D341Med (cell line): ENCODE data around the gene FLT3.
"Not testable (repeated sequence)": the region's sequence is repeated elsewhere in the genome, so short reads cannot be mapped to it uniquely, and the experiment has no call there.

Experiments used
- DNase-seq: peaks from one replicate; pipeline ENCODE4 v3.0.0; 2012; ENCODE audit warnings: low spot score

Gene FLT3

DNA sequence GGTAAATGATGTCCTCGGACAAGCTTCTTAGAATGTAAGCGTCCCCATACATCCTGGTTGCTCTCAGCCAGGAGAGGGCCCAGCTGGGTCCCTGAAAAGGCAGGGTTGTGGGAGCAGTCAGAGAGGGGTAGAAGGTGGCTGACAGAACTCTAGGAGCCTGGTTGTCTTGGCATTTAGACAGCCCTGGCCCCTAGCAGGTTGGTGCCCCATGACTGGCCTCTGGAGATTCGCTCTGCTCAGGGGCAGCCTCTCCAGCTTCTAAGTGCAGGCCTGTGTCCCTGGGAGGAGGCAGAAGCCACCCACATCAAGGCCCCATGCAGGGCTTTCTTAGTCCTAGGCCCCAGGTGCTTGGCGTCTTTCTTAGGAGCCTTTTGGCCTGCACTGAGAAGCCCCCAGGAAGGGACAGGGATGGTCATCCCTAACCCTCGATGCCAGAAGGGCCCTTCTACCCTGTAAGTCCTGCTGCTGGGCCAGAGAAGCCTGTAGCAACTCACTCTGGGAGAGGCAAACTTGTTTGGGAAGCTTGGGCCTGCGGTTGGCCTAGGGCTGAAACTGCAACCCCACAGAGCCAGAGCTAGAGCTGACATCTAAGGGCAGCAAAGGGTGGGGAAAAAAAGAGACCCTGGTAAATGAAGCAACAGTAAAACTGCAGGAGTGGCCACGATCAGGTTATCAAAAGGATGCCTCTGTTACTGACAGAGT is 128.4 kb downstream of the FLT3 start:
- no peak for DNase-seq

DNA sequence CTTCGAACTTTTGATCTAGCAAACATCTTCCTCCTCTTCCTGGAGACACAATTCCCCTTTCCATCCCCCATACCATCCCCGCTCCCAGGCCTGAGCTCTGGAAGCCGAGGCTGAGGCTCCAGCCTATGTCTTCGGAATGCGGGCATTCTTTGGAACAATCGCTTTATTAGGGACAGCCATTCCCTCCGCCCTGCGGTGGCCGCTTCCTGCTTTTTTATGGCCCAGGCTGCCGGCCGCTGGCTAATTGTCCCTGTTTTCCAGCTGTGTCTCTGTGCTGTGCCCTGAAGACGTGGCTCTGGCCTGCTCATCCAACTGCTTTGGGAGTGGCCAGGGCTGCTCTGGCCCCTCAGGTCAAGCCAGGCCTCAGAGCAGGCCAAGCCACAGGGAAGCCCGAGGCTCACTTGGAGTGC is 129.1 kb downstream of the FLT3 start:
- no peak for DNase-seq

DNA sequence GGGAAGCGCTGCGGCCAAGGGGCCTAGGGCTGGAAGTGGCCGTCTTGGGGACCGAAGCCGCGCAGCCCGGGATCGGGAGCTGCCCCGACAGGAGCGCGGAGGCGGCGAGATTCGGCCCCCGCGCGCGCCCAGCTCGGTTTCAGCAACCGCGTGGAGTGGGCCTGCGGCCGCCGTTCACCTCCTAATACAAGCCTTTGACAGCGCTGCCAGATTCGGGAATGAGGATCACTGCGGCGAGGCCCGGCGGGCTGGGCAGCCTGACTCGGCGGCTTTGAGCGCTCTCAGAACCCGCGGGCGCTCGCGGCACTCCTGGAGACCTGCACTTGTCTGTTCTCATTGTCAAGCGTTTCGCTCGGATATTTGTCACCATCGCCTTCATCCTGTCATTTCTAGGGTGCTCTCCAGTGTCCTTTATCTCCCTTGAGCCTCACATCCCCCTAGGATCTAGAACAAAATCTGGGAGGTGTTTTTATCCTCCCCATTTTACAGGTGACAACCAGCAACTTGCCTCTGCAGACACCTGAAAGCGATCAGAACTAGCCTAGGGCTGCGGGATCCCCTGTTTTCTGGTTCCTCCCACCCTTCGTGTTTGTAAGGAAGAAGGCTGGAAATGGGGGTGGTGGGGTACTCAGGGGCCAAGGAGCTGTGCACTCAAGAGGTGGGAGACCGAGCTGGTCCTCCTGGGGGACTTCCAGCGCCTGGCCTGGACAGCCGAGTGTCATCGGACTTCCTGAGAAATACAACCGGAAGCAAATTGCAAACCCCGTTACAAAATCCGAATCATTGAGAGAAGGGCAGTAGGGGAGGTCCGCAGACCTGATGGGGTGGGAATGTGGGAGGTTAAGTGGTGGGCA is 129.8 kb downstream of the FLT3 start:
- no peak for DNase-seq

DNA sequence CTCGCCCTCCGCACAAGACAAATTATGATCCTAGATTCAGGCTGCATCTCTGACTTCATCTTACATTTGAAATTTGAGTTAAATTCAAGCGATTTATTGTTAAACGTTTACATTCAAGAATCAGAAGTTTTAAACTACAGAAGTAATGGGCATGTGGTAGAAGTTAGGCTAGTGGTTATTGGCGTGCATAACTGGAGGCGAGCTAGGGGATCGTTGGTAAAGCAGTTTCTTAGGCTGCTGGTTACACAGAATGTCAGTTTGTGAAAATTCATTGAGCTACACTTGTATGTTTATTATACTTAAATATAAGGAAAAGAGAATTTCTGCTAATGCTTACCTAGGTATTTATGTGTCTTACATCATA is 130.5 kb downstream of the FLT3 start:
- DNase-seq: no peak

DNA sequence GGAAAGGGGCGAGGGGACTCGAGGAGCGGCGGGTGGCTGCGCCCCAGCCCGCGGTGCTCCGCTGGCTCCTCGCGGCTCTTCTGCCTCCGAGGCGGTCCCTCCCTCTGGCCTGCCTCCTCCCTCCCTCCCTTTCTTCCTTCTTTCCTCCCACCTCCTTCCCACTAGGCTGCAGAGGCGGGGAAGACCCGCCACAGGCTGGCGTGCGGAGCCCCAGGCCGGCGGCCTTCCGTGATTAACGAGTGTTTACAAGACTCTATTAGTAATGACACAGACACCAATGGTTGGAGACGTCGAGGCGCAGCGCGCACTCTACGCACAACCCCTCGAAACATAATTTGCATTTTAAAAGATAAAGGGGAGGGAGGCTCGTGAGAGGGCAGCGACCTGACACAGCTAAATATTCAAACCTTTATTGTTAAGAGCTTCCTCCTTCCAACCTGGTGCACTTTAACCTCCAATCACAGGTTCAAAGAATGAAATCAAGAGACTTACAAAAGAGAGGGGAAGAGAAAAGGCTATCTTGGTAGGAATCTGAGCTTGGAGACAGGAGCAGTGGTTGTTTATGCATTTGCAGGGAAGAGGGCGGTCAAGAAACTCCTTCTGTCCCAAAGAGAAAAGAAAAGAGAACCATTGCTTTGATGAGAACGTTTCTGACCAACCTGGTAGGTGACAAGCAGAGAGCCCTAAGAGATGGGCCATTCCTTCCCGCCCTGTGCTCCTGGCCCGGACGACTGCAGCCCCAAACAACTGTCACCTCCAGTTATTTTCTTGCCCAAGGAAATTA is 131.1 kb downstream of the FLT3 start, which contains the start of gene CDX2:
Gene CDX2, minus strand, starts transcription at position 234 of the 784 bp plus-strand sequence. CDS start 309 bp downstream, outside the sequence.
- no peak for DNase-seq

DNA sequence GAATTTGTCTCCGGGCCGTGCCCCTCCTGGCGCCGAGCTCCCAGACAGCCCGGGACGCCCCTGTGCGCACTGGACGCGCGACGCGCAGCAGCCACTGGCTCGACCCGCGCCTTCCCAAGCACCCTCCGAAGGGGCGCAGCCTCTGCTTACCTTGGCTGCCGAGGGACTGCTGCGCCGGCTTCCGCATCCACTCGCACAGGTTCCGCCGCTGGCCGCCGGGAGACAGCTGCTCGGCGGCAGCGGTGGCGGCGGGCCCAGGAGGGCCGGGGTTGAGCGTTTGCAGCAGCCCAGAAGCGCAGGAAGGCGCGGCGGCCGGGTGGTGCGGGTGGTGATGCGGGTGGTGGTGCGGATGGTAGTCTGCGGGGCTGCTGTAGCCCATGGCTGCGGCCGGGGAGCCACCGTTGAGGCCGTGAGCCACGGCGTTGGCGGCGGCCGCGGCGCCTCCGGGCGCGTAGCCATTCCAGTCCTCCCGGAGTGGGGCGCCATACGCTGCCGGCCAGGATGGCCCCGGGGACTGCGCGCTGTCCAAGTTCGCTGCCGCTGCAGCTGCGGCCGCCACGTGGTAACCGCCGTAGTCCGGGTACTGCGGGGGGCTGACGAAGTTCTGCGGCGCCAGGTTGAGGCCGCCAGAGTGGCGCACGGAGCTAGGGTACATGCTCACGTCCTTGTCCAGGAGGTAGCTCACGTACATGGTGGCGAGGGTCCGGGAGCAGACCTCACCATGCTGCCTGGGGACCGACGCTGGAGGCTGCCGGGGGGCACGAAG is 131.9 kb downstream of the FLT3 start:
- DNase-seq: no peak

DNA sequence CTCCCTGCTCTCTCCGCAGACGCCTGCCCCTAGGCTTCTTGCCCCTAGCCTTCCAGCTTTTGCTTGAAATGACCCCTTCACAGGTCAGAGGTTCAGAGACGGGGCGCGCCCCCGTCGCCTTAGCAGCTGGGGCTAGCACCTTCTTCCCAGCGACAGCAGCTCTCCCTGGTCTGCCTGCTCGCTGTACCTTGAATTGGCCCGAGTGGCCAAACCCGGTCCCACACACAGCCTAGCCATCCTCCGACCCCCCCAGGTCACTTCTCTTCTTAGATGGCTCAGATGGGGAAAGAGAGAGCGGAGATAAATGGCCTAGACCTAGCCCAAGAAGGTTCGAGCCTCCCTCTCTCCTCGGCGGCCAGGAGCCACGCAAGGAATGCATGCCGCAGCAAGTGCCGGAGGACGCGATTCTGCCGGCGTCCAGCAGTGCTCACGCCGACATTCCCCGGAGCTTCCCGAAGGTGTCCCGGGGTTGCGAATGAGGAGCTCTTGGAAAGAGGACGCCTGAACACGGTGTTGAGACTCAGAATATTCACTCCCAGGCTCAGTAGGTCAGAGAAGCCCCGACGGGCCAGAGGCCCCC is 132.6 kb downstream of the FLT3 start:
- no peak for DNase-seq

DNA sequence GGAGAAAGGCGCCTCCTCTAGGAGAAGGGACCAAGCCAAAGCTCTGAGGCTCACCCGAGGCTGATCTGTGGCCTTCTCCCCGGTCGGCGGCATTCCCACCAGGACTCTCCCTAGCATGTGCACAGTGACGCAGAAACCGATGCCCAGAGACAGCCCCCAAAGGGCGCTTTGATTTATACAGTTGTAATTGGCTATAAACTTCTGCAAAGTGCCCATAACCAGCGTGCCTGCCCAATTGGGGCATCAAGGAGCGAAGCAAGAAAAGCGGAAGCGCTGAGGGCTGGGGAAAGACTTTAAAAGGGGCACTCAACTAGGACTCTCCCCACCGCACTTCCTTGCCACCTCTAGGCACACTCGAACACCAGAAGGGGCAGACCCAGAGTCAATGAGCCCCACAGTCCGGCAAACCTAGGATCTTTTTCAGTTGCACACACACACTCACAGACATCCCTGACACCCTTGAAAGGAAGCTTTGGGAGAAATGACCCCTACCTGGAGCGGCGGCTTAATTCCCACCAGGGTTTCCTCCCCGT is 133.1 kb downstream of the FLT3 start:
- no peak for DNase-seq

DNA sequence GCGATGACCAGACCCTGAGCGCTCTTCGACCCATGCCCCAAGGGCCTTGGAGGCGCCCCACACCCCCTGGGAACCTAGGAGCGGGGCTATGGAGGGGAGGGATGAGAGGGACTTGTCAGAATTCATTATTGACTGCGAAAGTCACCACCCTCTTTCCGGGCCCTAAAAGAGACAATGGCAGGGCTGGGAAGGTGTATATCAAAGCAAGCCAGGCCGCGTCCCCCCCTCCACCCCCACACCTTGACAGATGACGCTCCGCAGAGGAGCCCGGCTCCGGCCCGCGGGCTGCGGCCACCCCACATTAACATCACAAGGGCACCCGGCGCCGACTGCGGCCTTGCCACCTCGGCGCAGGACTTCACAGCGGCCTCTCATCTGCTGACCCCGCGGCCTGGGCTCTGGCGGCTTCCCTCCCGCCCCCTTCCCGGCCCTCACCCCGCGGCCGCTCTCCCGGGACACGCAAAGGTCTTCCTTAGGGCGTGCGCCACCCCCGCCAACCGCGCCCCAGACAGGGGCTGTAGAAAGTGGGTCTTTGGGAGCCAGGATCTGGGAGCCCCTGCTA is 133.7 kb downstream of the FLT3 start:
- DNase-seq: no peak

DNA sequence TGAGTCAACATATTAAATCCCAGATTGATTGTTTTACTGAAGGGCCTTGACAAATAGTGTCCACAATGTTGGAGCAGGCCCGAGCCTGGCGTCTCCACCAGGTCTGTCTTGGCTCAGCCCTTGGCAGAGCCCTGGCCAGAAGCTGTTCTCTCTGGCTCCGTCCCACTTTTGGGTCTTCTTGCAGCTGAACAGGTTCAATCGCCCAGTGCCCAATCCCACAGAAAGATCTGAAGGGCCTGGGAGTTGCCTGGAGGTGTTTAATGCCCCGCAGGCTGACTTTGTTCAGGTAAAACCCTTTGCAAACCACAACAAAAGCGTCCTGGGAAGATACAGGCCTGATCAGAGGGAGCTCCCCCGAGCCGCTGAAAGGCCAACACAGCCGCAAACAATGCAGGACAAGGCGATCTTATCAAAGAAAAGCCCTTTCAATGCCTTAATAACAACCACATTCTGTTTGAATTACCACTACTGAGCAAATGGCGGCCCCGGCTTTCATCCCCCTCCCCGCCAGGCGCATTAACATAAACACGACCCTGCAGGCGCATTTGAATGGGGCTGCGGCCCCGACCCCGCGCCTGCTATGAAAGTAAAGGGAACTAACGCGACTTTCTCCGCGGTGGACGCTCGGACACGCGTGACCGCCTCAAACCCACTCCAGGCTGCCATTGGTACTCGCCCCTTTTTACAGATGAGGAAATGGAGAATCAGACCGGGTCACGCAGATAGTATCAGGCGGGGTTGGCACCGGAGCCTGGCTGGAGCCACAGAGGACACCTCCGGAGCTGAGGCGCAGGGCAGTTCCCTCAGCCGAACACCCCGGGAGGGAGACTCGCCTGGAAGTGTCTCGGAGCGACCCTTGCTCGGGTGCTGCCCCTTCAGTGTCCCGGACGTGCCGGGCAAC is 134.4 kb downstream of the FLT3 start:
- DNase-seq: no peak

DNA sequence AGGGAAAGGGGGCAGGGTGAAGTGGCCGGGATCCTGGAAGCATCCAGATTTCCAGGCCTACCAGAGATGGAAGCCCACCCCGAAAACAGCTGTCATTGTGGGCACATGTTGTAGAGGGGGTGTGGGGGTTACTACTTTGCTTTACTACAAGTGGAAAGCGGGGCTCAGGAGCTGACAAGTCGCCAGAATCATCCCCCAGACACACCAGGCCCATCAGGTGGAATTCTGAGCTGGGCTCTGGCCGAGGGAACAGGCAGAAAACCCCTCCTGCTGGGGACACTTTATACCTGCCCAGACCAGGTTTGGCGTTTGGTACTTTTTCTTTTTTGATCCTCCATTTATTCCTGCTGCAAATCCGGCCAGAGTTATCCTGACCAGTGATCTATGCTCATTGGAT is 135.0 kb downstream of the FLT3 start:
- DNase-seq: no peak

DNA sequence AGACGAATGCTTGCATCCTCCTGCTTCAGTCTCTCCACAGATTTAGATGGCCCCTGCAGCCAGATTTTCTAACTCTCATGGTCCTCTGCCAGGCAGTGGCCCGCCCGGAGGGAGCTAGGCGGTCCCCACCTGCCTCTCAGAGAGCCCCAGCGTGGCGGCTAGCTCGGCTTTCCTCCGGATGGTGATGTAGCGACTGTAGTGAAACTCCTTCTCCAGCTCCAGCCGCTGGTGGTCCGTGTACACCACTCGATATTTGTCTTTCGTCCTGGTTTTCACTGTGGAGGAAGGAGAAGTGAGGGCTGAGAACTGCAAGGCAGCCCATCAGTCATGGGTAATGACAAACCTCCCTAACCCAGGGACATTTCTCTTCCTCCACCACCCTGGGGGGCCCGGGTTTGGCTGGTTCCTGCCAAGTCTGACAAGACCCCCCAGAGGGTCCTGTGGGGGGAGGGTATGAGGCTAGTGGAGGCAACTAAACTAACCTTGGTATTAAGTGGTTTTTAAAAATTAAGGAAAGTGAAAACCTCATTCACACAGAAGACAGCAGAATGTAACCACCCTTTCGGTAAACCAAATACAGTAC is 135.5 kb downstream of the FLT3 start:
- DNase-seq: no peak

DNA sequence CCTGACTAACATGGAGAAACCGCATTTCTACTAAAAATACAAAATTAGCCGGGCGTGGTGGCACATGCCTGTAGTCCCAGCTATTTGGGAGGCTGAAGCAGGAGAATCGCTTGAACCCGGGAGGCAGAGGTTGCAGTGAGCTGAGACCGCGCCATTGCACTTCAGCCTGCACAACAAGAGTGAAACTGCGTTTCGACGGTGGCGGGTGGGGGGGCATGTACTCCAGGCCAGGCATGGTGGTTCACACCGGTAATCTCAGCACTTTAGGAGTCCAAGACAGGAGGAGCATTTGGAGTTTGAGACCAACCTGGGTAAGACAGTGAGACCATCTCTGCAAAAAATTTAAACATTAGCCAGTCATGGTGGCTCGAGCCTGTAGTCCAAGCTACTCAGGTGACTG is 136.2 kb downstream of the FLT3 start:
- DNase-seq: not testable (repeated sequence)

DNA sequence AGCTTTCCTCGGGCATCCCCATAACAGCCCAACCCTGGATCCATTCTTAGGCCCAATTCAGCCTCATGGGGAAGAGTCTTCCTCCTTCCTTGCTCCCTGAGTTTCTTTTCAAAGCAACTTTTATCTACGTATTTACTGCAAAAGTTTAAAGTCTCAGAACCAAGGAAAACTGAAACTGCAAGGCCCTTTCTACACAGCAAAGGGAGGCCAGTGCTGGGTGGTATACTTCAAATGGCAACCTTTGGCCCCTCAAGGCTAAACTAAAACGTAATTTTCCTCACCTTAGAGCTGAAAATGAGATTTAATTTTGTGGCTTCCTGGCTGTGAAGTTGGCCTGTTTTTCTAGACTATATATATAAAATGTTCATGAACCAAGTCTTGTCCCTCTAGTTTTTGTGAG is 136.9 kb downstream of the FLT3 start:
- no peak for DNase-seq

DNA sequence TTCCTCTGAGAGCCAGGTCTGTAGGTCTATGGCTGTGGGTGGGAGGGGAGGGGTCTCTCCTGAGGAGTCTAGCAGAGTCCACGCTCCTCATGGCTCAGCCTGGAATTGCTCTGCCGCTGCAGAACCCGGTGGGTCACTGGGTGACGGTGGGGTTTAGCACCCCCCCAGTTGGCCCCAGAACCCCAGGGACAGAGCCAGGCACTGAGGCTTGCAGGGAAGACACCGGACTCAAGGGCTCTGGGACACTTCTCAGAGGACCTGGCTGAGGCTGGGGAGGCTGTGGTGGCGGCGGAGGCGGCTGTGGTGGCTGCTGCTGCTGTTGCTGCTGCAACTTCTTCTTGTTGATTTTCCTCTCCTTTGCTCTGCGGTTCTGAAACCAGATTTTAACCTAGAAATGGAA is 137.4 kb downstream of the FLT3 start:
- DNase-seq: no peak

DNA sequence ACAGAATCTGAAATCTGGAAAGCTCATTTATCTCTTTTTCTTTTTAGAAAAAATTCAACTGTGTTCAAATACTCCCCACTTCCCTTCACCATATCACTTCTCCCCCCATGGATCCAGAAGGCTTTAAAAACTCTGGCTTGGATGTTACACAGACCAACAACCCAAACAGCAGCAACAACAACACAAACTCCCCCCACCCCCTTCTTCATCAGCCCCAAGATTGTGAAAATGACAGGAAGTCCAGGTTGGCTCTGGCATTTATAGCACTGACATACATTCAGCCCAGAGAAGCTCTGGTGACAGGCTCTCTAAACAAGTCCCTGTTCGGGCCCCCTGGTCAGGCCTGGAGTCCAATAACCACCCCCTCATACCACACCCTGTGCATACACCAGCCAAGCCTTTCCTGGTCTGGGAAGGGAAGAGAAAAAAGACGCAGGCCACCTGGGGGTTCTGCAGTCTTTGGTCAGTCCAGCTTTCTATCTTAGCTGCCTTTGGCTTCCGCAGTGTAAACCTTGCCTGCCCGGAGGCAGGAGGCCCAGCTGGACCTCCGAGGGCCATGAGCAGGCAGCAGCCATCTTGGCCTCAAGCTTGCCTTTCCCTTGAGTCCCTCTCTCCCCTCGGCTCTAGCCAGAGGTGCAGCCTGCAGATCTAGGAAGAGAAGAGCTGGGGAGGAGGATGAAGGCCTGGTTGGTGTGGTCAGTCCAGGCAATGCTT is 138.1 kb downstream of the FLT3 start:
- no peak for DNase-seq

DNA sequence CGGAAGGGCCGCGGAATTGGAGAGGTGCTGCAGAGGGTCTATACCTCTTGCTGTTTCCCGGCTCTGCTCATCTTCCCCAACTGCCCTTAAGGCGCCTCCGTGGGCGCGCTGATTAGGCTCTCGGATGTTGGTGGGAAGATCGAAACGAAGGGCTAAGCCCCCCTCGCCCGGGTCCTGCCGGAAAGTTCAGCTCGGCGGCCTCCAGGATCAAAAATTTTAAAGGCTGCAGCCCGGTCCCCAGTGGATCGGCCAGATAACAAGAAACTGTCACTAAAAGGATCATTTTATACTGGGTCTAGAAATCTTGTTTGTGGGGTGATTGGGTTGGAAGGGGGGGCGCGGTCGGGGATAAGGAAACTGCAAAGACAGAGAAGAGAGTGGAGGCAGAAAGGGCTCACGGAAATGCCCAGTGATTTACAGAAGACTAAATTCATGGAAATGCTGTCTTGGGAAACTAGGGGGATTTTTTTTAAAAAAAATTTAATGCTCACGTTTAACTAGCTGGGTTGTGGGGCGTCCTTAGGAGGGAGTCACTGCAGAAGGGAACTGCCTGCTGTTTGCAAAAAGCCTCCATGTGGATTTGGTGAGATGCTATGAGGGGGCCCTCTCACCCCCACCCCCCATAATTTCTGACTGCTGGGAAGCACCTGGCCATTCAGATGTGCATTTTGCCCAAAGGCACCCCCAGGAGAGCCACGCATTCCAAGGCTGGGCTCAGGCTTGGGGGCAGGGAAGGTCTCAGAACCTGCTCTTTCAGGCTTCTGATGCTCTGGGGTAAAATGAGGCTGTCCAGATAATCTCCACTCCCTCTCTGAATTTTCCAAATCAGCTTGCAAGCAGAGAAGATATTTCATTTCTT is 138.9 kb downstream of the FLT3 start:
- no peak for DNase-seq
